Ishikawa (cell line): ENCODE data around the gene LACTB.

Experiments used
- CEBPB ChIP-seq: IDR thresholded peaks from 2 replicates; pipeline ENCODE4 v1.6.1; 2012
- CREB1 ChIP-seq: IDR thresholded peaks from 2 replicates; pipeline ENCODE4 v1.6.1; 2012; ENCODE audit warnings: low read depth
- EGR1 ChIP-seq: IDR thresholded peaks from 2 replicates; pipeline ENCODE4 v1.6.1; 2012
- EP300 ChIP-seq: IDR thresholded peaks from 2 replicates; pipeline ENCODE4 v1.6.1; 2012; ENCODE audit warnings: borderline replicate concordance
- FOXM1 ChIP-seq: IDR thresholded peaks from 2 replicates; pipeline ENCODE4 v1.6.1; 2012; ENCODE audit warnings: low read depth, borderline replicate concordance
- NFIC ChIP-seq: IDR thresholded peaks from 2 replicates; pipeline ENCODE4 v1.6.1; 2012
- TAF1 ChIP-seq: IDR thresholded peaks from 2 replicates; pipeline ENCODE4 v1.6.1; 2012; ENCODE audit warnings: low read depth, mild to moderate bottlenecking
- TCF12 ChIP-seq: IDR thresholded peaks from 2 replicates; pipeline ENCODE4 v1.6.1; 2012; ENCODE audit warnings: low read depth
- TEAD4 ChIP-seq: IDR thresholded peaks from 2 replicates; pipeline ENCODE4 v1.6.1; 2012
- YY1 ChIP-seq: IDR thresholded peaks from 2 replicates; pipeline ENCODE4 v1.6.1; 2012; ENCODE audit warnings: low read depth
- TF ChIP-seq, protein P1 (sequence below): IDR thresholded peaks from 2 replicates; pipeline ENCODE4 v1.6.1; 2012; ENCODE audit warnings: low read depth, mild to moderate bottlenecking
- TF ChIP-seq, protein P2 (sequence below): IDR thresholded peaks from 2 replicates; pipeline ENCODE4 v1.6.1; 2012
- TF ChIP-seq, protein P3 (sequence below): IDR thresholded peaks from 2 replicates; pipeline ENCODE4 v1.6.1; 2012

DNA sequence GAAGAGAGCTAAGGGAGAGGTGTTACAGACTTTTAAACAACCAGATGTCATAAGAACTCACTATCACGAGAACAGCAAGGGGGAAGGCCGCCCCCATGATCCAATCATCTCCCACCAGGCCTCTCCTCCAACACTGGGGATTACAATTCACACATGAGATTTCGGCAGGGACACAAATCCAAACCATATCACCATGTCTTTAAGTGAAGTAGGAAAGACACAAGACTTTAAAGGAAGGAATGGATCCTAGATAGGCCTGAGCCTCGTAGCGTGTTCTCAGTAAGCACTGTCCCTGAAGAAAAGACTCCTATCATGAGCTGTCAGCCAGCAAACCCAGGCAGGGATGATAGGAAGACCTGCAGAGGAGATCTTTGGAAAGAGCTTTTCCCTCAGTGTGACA, 50.7 kb downstream of the LACTB start:
- no peak for TF ChIP-seq TCF12
- no peak for TF ChIP-seq NFIC
- TF ChIP-seq, protein P1, sequence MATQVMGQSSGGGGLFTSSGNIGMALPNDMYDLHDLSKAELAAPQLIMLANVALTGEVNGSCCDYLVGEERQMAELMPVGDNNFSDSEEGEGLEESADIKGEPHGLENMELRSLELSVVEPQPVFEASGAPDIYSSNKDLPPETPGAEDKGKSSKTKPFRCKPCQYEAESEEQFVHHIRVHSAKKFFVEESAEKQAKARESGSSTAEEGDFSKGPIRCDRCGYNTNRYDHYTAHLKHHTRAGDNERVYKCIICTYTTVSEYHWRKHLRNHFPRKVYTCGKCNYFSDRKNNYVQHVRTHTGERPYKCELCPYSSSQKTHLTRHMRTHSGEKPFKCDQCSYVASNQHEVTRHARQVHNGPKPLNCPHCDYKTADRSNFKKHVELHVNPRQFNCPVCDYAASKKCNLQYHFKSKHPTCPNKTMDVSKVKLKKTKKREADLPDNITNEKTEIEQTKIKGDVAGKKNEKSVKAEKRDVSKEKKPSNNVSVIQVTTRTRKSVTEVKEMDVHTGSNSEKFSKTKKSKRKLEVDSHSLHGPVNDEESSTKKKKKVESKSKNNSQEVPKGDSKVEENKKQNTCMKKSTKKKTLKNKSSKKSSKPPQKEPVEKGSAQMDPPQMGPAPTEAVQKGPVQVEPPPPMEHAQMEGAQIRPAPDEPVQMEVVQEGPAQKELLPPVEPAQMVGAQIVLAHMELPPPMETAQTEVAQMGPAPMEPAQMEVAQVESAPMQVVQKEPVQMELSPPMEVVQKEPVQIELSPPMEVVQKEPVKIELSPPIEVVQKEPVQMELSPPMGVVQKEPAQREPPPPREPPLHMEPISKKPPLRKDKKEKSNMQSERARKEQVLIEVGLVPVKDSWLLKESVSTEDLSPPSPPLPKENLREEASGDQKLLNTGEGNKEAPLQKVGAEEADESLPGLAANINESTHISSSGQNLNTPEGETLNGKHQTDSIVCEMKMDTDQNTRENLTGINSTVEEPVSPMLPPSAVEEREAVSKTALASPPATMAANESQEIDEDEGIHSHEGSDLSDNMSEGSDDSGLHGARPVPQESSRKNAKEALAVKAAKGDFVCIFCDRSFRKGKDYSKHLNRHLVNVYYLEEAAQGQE, result no peak
- TF ChIP-seq, protein P2, sequence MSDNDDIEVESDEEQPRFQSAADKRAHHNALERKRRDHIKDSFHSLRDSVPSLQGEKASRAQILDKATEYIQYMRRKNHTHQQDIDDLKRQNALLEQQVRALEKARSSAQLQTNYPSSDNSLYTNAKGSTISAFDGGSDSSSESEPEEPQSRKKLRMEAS, result no peak
- TF ChIP-seq CEBPB, result no peak
- no peak for TF ChIP-seq TAF1
- TF ChIP-seq EP300, result no peak
- no peak for TF ChIP-seq TEAD4
- no peak for TF ChIP-seq YY1
- TF ChIP-seq, protein P3, sequence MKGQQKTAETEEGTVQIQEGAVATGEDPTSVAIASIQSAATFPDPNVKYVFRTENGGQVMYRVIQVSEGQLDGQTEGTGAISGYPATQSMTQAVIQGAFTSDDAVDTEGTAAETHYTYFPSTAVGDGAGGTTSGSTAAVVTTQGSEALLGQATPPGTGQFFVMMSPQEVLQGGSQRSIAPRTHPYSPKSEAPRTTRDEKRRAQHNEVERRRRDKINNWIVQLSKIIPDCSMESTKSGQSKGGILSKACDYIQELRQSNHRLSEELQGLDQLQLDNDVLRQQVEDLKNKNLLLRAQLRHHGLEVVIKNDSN, result no peak
- TF ChIP-seq EGR1, result no peak
- no peak for TF ChIP-seq CREB1
- no peak for TF ChIP-seq FOXM1
